GM12892 (cell line): Measurements from ENCODE around the gene OR2B2.
A peak's percentile ranks its signal among the peaks of the same experiment; 100 is the strongest.

Experiments
- POLR2A ChIP-seq: IDR thresholded peaks from 2 replicates; pipeline ENCODE4 v1.6.1; 2011; ENCODE audit warnings: low read depth, low read length, control low read depth
- TAF1 ChIP-seq: IDR thresholded peaks from 2 replicates; pipeline ENCODE4 v1.6.1; 2011; ENCODE audit warnings: low read depth, mild to moderate bottlenecking, control low read depth, low read length, borderline replicate concordance

DNA sequence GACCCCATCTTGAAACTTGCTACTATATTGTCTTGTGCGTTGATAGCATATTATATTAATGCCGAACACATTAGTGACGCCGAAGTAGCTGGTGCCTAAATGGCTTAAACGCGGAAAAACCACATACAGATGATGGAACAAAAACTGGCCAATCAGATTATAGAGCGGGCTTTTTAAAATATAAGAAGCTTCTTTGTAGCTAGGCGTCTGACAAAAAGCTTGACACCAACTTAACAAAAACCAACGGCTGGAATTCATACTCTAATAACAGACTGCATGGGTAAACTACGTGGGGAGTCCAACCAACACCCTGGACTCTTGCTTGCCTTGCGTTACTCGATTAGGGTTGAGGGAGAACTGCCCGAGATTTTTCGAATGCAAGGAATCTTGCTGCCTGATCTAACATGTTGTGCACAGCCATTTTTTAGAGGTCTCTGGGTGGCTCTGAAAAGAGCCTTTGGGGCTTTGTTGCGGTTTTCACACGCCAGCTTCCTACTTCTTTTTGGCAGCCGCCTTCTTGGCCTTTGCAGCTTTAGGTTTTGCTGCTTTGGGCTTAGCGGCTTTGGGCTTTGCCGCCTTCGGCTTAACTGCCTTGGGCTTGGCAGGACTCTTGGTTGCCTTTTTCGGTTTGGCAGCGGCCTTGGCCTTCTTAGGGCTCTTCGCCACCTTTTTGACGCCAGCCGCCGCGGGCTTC, 45.7 kb downstream of the OR2B2 start:
- TF ChIP-seq POLR2A (peak; percentile 93), TAF1 (no peak)
